Measurements from ENCODE around the gene PPP1R14D.

GRCh38 chr15:40782609-40783227, 45.8 kb downstream of the PPP1R14D start:
- TF ChIP-seq POLR2AphosphoS5 (IDR thresholded peaks at IDR 0.05; ENCODE audit: low read depth, low read length) (no peak), POLR2A (IDR thresholded peaks at IDR 0.05; ENCODE audit: low read depth, low read length) (no peak)

Measured in GM12892 (cell line).